ENCODE data around the gene CDHR5.

Gene CDHR5, protein sequence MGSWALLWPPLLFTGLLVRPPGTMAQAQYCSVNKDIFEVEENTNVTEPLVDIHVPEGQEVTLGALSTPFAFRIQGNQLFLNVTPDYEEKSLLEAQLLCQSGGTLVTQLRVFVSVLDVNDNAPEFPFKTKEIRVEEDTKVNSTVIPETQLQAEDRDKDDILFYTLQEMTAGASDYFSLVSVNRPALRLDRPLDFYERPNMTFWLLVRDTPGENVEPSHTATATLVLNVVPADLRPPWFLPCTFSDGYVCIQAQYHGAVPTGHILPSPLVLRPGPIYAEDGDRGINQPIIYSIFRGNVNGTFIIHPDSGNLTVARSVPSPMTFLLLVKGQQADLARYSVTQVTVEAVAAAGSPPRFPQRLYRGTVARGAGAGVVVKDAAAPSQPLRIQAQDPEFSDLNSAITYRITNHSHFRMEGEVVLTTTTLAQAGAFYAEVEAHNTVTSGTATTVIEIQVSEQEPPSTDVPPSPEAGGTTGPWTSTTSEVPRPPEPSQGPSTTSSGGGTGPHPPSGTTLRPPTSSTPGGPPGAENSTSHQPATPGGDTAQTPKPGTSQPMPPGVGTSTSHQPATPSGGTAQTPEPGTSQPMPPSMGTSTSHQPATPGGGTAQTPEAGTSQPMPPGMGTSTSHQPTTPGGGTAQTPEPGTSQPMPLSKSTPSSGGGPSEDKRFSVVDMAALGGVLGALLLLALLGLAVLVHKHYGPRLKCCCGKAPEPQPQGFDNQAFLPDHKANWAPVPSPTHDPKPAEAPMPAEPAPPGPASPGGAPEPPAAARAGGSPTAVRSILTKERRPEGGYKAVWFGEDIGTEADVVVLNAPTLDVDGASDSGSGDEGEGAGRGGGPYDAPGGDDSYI

DNA sequence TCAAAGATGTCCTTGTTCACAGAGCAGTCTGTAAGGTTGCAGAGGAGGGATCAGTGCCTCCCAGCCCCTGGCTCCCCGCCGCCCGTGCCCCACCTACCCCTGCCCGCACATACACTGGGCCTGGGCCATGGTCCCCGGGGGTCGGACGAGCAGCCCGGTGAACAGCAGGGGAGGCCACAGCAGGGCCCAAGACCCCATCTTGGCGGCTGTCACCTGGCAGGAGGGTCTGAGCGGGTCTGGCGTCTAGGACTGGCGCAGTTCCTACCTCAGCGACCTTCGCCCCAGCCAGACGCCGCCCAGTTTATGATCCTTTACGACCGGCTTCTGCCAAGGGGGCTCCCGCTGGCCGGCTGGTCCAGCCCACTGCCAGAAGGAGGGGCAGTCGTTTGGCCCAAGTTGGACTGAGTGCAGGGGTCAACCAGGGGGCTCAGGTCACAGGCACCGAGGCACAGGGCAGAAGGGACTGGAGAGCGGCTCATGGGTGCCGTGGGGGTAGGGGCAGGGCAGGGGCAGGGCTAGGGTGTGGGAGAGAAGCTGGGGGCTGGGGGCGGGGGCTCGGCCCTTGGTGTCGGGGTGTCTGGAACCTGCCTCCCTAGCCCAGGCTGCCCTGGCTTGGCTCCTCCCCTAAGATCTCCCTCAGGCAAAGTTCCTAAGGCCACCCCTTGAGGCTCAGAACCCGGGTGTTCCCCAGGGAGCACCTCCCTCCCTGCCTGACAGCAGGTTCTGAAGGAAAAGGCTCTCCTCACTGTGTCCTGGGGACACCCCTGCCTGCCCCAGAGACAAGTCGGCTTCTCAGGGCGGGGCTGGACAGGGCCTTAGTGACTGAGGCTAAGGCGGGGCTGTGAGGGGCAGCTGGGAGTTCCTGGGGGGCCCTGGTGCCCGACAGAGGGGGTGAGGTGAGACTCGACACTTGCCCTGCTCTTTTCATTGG lies at the start of gene CDHR5:
Gene CDHR5 (minus strand): TSS at position 251 of the 931 bp plus-strand sequence. CDS start 53 bp downstream, at position 198.
- Mint-ChIP-seq H3K27ac (no peak within 1 kb of the TSS), H3K36me3 (peaks cover 14 to 20% of the 10 kb centered on the region in 2 donors), H3K4me1 (peaks cover 15 to 30% of the 10 kb centered on the region in 2 donors), H3K27me3 (peaks cover 28 to 47% of the 10 kb centered on the region in 2 donors), H3K9me3 (no peaks in the 10 kb centered on the region), H3K4me3 (no peak within 1 kb of the TSS)
- DNase-seq = no peak
- ATAC-seq (replicated peaks) = no peak

DNA sequence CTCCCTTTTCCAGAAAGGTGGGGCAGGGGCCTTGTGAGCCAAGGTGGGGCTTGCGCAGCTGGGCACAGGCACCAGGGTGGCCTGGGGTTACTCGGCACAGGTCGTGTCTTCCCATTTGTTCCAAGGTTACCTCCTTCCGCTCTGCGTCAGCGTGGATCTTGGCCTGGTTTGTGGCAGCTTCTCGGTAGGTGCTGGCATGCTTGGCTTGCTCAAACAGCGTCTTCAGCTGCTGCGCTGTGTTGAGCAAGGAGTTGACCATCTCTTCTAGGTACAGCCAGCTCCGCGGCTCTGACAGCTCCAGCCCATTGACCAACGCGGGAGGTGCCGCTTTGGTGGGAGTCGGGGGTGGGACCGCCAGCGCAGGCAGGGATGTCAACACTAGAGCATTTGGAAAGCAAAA lies 49.7 kb upstream of the CDHR5 start:
- Mint-ChIP-seq H3K36me3 (peaks cover 30 to 38% of the 10 kb centered on the region in 2 donors), H3K27me3 (no peaks in the 10 kb centered on the region), H3K4me3 (no peak overlapping the region), H3K27ac (no peak overlapping the region), H3K9me3 (no peaks in the 10 kb centered on the region), H3K4me1 (no peaks in the 10 kb centered on the region)
- ATAC-seq (replicated peaks) (no peak), DNase-seq (no peak)

DNA sequence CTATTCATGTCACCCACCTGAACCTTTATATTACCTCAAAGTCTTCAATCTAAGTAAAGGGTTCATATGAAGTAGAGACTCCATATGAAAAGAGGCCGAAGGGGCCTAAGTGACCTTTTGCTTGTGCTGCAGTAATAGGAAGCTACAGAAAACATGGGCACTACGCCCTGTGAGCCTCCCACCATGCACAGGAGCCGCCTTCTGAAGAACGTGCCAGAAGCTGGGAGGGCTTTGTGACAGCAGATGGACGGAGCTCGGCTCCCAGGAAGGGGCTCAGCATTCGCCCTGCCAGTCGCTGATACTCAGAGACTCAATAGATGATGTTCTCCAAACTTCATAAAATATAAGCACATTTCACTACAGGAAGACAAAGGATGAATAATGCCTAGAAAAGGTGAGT lies 49.1 kb upstream of the CDHR5 start:
- H3K4me1 Mint-ChIP-seq = no peaks in the 10 kb centered on the region
- DNase-seq (no peak), ATAC-seq (replicated peaks) (no peak)
- no peaks in the 10 kb centered on the region for H3K27me3 Mint-ChIP-seq
- H3K36me3 Mint-ChIP-seq = peaks cover 24 to 36% of the 10 kb centered on the region in 2 donors
- no peak overlapping the region for H3K27ac Mint-ChIP-seq
- H3K4me3 Mint-ChIP-seq = no peak overlapping the region
- H3K9me3 Mint-ChIP-seq = no peaks in the 10 kb centered on the region

DNA sequence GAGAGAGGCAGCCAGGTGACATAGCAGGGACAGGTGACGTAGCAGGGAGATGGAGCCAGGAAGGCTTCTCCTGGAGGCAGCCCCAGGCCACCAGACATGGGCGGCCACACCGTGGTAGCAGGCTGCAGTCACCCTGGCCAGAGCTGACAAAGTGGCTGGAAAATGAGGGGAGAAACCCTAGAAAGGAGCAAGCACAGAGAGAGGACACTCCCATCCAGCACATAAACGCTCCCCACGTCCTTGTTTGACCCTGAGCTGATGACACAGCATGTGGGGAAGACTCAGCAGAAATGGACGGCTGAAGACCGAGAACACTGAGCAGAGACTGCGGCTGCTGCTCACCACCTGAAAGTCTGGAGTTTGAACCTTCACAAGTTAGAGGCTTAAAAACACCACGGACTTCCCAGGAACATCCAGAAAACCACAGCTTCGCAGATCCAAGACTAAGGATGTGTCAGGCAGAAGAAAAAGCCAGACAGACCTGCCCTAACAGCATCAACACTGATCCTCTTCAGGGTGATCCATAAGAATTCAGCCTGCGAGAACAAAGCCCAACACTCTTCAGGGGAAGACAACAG lies 41.0 kb upstream of the CDHR5 start:
- Mint-ChIP-seq H3K27ac (no peak overlapping the region), H3K4me1 (no peaks in the 10 kb centered on the region)

DNA sequence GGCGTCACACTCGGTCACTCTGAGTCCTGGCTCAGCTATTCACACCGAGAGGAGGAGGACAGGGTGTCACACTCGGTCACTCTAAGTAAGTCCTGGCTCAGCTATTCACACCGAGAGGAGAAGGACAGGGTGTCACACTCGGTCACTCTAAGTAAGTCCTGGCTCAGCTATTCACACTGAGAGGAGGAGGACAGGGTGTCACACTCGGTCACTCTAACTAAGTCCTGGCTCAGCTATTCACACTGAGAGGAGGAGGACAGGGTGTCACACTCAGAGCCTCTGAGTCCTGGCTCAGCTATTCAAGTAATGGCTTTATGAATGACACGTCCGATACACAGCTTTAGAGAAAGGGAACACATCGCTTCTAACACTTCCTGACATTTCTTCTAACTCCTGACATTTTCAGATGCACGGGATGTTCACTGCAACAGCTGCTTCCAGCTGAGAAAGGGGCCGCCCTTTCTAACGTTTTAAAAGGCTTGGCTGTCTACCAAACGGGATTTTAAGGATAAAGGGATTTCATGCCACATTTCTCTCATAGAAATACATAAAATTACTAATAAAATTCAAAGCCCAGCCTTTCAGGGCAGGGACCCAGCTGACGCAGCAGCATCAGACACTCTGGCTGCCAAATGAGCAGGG lies 40.4 kb upstream of the CDHR5 start:
- H3K27ac Mint-ChIP-seq = no peak overlapping the region
- no peak for ATAC-seq (replicated peaks)
- no peak for DNase-seq

More for the DNA sequence above, 41.0 kb upstream of the CDHR5 start:
- Mint-ChIP-seq H3K4me3 (no peak overlapping the region), H3K9me3 (no peaks in the 10 kb centered on the region), H3K27me3 (no peaks in the 10 kb centered on the region), H3K36me3 (peaks cover 20 to 36% of the 10 kb centered on the region in 2 donors)
- DNase-seq (no peak), ATAC-seq (replicated peaks) (no peak)

DNA sequence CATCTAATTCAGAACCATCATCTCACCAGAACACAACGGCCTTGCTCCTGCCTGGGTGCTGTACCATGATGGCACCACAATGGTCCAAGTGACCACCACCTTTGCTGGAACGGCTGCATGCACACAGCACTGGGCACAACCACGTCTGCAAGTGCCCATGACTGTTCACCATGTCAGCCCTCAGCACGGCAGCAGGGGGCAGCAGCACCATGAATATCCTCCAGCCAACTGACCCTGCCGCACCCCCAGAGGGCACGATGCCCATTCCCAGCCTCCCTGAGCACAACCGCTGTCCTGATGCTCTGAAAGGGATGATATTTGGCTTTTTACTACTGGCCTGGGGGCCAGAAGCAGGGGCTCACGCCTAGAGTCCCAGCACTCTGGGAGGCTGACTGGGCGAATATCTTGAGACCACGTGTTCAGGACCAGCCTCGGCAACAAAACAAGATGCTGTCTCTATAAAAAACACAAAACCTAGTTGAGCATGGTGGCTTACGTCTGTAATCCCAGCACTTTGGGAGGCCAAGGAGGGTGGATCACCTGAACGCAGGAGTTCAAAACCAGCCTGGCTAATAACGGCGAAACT lies 38.0 kb upstream of the CDHR5 start:
- Mint-ChIP-seq H3K36me3 (peaks cover 26 to 39% of the 10 kb centered on the region in 2 donors), H3K27ac (no peak overlapping the region), H3K4me1 (peaks cover 0 to 2% of the 10 kb centered on the region in 2 donors), H3K27me3 (no peaks in the 10 kb centered on the region), H3K9me3 (no peaks in the 10 kb centered on the region), H3K4me3 (no peak overlapping the region)
- DNase-seq (peak; percentile 27), ATAC-seq (replicated peaks) (peak; percentile 83 to 91)

More for the DNA sequence above, 40.4 kb upstream of the CDHR5 start:
- Mint-ChIP-seq H3K27me3 (no peaks in the 10 kb centered on the region), H3K4me1 (no peaks in the 10 kb centered on the region), H3K9me3 (no peaks in the 10 kb centered on the region), H3K4me3 (no peak overlapping the region), H3K36me3 (peaks cover 24 to 36% of the 10 kb centered on the region in 2 donors)

DNA sequence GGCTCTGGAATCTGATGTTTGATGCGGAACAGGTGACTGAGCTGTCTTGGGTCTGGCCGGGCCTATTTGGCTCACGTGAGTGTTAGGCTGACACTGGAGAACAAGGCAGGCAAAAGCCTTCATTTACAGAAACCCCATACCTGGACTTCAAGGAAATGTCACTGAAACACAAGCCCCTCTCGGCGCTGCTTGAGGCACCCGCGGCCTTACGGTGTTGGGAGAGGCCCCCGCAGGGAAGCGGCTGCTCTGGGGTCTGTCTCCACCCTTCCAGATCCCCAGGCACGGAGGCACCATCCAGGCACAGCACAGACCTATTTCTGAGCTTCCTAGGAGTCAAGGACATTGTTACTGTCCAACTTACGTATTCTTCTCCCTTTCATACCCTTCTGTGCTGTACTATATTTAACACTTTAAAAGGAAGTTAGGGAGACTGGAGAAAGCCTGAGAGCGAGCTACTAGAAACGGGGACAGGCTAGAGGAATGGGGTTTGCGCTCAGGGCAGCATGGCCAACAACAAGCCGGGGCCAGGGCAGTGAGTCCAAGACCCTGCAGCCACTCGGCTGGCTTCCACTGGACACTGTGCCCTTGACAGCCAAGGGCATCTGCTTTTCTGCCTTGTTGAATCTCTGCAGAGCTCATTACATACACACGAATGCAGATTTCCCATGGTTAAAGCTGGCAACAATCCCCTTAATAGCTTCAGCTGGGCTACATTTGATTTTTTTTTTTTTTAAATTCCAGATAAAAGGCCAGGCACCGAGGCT lies 36.1 kb upstream of the CDHR5 start:
- no peak for ATAC-seq (replicated peaks)
- no peaks in the 10 kb centered on the region for H3K27me3 Mint-ChIP-seq
- peaks cover 0 to 2% of the 10 kb centered on the region in 2 donors for H3K4me1 Mint-ChIP-seq
- H3K36me3 Mint-ChIP-seq = peaks cover 34 to 39% of the 10 kb centered on the region in 2 donors
- DNase-seq = no peak
- H3K4me3 Mint-ChIP-seq = no peak overlapping the region
- no peak overlapping the region for H3K27ac Mint-ChIP-seq
- no peaks in the 10 kb centered on the region for H3K9me3 Mint-ChIP-seq

DNA sequence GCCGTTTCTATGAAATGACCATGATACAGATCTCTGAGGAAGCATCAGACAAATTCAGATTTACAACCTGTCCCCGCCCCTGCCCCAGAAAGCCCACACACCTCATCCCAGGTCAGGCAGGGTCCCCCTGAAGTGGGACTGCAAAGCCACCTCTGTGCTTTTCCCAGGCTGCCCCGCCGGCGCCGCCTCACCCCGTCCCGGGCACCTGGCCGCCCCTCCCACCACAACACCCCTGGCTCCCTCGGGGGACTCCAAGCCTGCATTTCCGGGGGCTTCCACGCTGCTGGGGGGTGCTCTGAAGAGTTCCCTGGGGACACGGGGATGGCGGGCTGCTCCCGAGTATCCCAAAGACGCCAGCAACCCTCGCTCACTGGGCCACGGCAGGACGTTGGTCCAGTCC lies 35.5 kb upstream of the CDHR5 start:
- Mint-ChIP-seq H3K4me3 (no peak overlapping the region), H3K9me3 (no peaks in the 10 kb centered on the region), H3K27ac (no peak overlapping the region), H3K4me1 (peaks cover 0 to 2% of the 10 kb centered on the region in 2 donors), H3K36me3 (peaks cover 31 to 34% of the 10 kb centered on the region in 2 donors), H3K27me3 (no peaks in the 10 kb centered on the region)
- DNase-seq (no peak), ATAC-seq (replicated peaks) (no peak)

DNA sequence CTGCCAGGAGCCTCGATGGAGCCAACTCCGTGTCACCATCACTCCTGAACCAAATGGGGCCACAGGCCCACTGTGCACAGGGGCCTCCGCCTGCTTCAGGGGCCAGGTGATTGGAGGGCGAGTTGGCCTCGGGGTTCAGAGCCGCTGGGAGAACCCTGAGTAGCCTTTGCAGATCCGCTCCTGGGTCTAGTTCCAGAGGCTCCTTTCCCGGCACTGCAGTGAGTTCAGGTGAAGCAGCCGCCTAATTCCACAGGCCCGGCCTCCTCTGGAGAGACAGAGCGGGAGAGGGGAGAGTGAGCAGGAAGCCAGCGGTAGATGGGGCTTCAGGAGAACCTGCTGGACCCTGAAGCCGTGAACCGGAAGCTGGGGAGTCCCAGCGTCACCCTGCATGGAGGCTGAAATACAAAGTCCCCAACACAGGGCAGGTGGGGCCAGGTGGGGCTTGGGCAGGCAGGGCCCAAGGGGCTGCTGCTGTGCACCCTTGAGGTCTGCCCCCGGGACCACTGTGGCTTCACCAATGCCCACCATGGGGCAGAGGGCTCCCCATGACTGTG lies 34.9 kb upstream of the CDHR5 start:
- no peaks in the 10 kb centered on the region for H3K9me3 Mint-ChIP-seq
- peaks cover 31 to 37% of the 10 kb centered on the region in 2 donors for H3K36me3 Mint-ChIP-seq
- H3K4me1 Mint-ChIP-seq = peaks cover 0 to 2% of the 10 kb centered on the region in 2 donors
- DNase-seq = no peak
- H3K27me3 Mint-ChIP-seq = no peaks in the 10 kb centered on the region
- H3K4me3 Mint-ChIP-seq = no peak overlapping the region
- ATAC-seq (replicated peaks) = no peak
- H3K27ac Mint-ChIP-seq = no peak overlapping the region

DNA sequence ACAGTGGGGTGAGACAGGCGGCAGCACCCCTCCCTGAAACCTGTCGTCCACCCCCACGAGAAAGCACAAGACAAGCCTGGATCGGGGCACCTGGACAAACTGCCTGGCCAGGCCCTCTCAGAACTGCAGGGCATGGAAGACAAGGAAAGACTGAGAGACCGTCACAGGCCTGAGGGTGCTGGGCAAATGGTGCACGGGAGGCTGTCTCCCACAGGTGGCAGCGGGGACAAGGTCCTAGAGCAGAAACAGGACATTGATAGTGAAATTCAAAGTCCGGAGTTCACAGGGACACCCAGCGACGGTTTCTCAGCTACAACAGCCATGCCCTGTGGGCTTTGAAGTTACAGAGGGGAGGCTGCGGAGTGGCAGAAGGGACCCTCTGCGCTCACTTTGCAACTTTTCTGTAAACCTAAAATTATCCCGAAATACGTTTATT lies 33.0 kb upstream of the CDHR5 start:
- Mint-ChIP-seq H3K27me3 (no peaks in the 10 kb centered on the region), H3K4me1 (peaks cover 0 to 2% of the 10 kb centered on the region in 2 donors), H3K9me3 (no peaks in the 10 kb centered on the region), H3K27ac (no peak overlapping the region), H3K4me3 (no peak overlapping the region), H3K36me3 (peaks cover 29 to 39% of the 10 kb centered on the region in 2 donors)
- ATAC-seq (replicated peaks) (no peak), DNase-seq (no peak)

DNA sequence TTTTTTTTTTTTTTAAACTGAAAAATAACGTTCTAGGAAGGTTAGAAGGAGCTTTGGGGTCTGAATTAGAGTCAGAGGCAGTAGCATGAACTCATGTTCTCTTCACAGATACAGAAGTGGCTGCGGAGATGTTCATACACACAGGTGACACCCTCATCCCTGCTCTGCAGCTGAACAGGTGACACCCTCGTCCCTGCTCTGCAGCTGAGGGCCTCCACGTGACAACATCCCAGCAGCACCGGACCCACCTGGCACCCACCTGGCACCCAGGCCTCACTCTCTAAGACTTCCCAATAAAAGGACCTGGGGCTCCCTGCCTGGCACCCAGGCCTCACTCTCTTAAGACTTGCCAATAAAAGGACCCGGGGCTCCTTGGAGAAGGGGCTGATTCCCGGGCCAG lies 32.1 kb upstream of the CDHR5 start:
- DNase-seq = no peak
- no peaks in the 10 kb centered on the region for H3K9me3 Mint-ChIP-seq
- H3K27me3 Mint-ChIP-seq = no peaks in the 10 kb centered on the region
- ATAC-seq (replicated peaks) = no peak
- H3K4me3 Mint-ChIP-seq = no peak overlapping the region
- no peak overlapping the region for H3K27ac Mint-ChIP-seq
- H3K4me1 Mint-ChIP-seq = peaks cover 0 to 2% of the 10 kb centered on the region in 2 donors
- H3K36me3 Mint-ChIP-seq = peaks cover 30 to 42% of the 10 kb centered on the region in 2 donors

DNA sequence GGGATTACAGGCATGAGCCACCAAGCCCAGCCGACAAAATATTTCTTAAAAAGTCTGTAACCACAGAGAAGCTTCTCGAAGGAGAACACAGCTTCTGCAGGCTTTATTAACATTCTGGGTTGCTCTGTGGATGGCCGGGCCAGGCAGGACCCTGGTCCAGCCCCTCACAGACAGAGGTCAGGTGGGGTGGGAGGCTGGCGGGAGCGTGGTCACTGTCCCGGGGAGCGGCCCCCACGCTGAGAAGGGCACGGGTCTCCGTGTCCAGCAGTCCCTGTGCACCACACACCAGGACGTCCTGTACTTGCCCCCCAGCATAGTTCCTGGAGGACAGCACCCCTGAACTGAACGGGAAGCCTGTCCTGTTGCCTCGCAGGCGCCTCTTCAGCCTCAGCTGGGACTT lies 31.7 kb upstream of the CDHR5 start:
- Mint-ChIP-seq H3K9me3 (no peaks in the 10 kb centered on the region), H3K27ac (no peak overlapping the region), H3K4me1 (peaks cover 0 to 2% of the 10 kb centered on the region in 2 donors), H3K27me3 (no peaks in the 10 kb centered on the region), H3K36me3 (peaks cover 30 to 43% of the 10 kb centered on the region in 2 donors), H3K4me3 (no peak overlapping the region)
- ATAC-seq (replicated peaks) = no peak
- DNase-seq = no peak

All from stimulated activated naive B cell treated with anti-CD40 and anti-IgM and Interleukin-4, amounts not matched to agents 10 μg/mL and 1 μg/mL and 100 μg/mL, for 72 hours (primary cell).